HG02870 (cell line): Measurements from ENCODE around the gene RBPJ.
"Not testable (repeated sequence)": the region's sequence is repeated elsewhere in the genome, so short reads cannot be mapped to it uniquely, and the experiment has no call there.

Experiments used
- ATAC-seq: cut with Tn5 transposase; IDR thresholded peaks from one replicate; pipeline ENCODE4 v1.9.1; 2021; ENCODE audit warnings: mild to moderate bottlenecking, moderate library complexity; ENCODE audit not compliant: unreplicated experiment

The RBPJ gene

DNA sequence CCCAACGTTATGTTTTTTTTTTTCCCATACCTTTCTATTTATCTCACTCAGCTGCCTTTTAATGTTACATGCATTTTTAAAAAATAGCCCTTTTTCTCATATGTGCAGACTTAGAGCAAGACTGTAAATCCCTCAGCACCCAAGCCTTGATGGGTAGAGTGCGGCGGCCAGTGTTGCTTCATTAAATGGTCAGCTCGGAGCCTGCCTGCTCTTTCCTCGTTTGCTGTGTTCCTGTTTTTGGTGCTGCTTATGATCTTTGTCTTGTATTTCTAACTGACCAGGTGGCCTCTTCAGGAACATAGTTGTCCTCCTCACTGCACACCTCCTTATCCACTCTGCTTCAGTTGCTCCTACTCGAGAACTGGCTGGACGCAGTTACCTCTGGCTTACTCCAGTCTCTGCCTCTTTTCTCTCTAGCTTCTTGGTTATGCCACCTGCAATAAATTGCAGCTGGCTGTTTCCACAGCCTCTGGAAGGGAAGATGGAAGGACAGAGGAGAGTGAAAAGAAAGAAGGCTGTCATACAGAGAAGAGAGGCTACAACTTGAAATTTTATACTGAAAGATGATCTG is 10.7 kb downstream of the RBPJ start:
- no peak for ATAC-seq

DNA sequence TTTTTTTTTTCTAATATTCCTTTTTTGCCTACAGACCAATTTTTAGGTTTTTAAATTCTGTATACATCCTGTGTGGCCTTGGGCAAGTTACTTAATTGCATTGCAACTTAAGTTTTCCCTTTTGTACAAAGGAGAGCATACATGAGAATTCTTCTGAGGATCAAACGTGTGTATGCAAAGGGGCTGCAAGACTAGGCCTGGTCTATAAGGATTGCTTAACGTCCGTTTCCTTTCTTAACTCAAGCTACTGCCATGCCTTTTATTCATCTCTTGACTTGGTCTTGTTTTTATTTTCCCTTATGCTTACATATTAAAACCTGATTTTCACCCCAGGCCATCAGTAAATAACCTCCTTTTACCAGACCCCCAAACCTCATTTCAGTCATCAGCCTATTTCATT is 13.6 kb downstream of the RBPJ start:
- ATAC-seq: no peak

DNA sequence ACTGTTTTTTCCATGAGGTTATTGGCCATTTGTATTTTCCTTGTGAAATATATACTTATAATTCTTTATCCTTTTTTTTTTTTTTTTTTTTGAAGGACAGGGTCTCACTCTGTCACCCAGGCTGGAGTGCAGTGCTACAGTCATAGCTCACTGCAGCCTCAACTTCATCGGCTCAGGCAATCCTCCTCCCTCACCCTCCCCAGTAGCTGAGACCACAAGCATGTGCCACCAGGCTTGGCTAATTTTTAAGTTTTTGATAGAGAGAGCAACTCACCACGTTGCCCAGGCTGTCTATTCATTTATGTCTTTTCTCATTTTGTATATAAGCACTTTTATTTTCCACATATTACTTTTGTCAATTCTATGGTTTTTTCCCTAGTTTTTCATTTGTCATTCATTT is 16.8 kb downstream of the RBPJ start:
- no peak for ATAC-seq

DNA sequence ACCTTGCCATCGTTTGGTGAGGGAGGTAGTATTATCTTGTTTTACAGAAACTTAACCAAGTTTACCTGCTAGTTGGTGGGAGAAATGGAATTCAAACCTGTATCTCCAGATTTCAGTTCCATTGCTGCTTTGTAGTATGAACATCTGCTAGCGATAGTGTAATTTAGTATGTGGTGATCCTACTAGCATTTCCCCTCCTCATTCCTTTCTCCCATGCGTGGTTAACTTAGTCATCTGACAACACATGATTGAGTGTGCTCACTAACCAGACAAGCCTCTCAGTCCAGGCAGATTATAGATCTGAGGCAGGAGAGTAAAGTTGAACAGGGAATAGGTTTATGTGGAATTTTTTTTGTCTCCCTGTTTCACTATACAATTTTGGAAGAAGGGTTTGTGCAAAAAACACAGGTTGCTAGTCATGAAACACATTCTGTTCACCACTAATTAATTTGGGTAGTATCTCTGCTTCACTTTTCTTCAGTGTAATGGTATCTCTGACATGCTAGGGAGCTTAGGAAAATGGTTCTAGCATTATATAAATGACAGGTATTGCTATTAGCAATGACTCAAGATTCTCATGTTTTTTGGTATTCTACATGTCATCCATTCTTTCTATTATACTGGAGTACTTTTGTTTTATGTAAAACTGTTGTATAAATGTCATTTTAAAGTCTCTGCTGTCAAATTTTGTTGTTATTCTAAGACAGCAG is 21.7 kb downstream of the RBPJ start:
- ATAC-seq: no peak

DNA sequence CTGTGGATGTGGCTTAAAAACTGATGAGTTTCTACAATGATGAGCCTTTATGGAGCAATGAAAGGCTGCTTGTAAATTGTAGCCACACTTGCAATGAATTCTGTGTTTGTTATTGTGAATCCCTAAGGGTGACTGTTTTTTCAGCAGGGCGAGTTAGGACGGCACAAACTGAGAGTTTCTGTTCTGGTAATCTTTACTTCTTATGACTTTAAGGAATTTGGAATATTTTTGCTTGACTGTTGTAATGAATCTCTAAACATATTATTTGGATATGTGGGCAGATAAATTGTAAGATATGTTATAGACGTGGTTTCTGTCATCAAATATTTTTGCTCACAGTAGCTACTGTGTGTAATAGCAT is 22.2 kb downstream of the RBPJ start:
- no peak for ATAC-seq

DNA sequence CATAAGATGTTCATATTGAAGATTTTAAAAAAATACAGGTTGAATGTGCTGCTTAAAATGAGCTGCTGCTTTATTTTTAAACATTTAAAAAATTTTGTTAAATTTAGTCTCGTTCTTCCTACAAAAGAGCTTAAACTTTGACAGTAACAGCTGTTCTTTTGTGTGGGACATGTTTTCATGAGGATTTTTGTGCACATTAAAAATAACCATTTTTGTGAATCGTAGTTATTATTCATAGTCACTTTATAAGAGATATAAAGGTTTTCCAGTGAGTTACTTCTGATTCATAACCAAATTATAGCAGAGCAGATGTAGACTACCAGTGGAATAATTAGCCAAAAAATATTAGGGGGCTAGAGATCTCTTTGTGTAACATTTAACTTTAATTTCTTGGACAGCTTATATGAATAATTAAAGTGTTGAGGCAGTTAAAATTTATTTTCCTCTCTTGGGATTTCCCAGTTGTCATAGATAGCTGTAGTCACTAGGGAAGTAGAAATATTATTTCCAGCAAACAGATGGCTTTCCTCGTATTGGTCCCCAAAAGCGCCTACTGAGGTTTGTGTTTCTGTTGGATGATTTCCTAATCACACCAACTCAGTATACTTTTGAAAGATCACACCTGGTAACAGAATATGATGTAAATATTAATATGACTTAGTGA is 24.2 kb downstream of the RBPJ start:
- no peak for ATAC-seq

DNA sequence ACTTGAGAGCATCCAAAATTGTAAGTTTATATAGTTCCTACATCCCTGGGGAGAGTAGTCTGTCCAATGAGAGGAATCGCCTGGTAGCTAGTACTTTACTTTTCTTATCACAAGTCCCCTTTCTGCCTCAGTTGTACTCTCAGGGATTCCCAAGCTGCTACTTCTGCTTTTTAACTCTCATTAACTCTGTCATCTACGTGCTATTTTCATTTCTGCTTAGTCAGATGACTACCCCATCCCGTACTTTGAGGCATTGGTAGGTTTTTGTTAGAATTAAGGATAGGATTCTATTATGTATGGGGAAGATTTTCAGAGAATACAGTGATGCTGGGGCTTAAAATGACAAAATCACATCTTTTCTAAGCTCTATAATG is 24.7 kb downstream of the RBPJ start:
- ATAC-seq: peak; percentile 43

DNA sequence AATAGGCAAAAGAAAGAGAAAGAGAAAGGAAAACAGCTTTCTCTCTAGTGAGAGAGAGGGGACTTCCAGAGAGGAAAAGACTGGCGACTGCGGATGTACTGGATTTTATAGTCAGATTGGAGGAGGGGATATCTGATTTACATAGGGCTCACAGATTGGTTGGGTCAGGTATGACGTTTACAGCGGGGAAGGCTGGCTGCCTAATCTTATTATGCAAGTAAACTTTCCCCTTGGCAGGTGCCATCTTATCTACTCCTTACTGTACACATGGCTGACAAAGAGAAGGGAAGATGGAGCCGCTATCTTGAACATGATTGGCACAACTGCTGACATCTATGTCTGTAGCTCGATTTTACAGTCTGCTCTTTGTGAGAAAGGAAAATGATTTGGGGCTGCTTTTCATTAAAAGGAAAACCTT is 25.4 kb downstream of the RBPJ start:
- no peak for ATAC-seq

DNA sequence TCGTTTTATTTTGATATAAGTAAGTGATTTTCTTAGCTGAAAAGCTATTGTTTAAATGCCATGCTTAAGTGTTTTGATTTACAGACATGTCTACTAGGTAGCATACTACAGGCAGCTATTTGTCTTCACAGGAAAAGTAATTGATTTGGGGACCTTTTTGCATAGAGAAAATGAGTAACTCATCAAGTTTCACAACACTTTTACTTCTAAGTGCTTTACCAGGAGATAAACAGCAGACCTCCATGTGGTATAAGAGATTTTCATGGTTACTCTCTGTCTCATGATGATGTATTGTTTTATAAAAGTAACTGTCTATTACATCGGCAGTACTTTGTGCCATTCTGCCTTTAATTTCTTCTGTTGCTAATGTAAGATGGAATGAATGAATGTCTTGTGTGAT is 28.7 kb downstream of the RBPJ start:
- no peak for ATAC-seq

DNA sequence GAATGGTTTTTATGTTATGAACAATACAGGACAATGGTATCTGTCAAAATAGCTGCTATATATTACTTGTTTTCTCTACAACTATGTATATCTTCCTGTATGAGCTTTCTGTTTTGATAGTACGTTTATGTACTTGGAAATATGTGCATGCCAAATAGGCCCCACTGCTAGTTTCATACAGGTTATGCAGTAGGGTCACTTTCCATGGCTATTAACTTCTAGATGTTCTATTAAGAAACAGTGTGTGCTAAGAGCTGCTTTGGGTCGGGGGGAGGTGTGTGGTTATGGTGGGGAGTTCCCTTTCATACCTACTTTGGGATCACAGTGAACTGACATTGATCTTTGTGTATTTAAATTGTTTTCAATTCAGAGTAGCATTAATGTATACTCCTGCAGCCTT is 30.9 kb downstream of the RBPJ start:
- peak; percentile 54 for ATAC-seq

DNA sequence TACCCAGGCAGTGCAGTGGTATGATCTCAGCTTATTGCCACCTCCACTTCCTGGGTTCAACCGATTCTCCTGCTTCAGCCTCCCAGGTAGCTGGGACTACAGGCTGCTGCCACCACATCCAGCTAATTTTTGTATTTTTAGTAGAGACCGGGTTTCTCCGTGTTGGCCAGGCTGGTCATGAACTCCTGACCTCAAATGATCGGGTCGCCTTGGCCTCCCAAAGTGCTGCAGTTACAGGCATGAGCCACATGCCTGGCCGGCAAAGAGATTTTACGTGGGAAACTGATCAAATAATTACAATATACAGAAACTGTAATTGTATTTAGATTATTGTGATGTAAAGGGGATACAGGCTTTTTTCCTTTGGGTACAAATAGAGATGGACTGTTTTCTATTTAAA is 33.7 kb downstream of the RBPJ start:
- no peak for ATAC-seq

DNA sequence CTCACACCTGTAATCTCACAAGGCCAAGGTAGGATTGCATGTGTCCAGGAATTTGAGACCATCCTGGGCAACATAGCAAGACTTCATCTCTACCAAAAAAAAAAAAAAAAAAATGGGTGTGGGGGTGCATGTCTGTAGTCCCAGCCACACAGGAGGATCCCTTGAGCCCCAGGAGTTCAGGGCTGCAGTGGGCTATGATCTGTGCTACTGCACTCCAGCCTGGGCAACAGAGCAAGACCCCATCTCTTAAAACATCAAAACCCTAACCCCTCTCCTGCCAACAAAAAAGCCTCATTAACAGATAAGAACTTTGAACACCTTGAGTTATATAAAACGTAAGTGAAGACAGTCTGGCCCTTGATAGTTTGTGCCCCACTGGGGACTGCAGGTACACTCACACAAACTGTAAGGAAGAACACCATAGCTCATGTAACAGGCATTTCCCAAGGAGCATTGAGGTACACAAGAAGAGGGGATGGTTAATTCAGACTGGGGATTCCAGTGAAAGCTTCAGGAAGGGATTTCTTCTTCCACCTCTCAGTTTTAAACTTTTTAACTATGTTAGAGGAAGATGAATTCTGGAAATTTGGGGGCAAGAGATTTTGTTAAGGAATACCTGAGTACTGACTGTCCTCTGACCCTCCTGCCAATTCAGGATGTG is 34.7 kb downstream of the RBPJ start:
- no peak for ATAC-seq

DNA sequence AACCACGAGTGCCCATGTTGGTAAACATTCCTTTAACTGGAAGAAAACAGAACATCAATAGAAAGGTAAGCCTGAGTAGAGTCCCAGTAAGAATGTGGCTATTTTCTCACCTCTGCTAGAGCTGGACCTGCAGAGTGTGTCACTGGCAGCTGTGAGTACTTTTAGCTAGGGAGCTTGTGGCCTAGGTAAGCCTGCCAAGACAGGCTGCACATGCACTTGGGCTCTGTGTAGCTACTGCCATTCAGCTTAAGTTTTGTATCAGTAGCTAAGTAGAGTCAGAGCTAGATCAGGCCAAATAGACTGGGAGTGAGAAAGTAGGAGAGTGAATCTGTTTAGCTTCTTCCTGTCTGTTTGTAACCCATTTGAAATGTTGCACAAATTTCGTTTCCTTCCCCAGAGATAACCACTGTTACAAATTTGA is 35.3 kb downstream of the RBPJ start:
- ATAC-seq: peak; percentile 56

DNA sequence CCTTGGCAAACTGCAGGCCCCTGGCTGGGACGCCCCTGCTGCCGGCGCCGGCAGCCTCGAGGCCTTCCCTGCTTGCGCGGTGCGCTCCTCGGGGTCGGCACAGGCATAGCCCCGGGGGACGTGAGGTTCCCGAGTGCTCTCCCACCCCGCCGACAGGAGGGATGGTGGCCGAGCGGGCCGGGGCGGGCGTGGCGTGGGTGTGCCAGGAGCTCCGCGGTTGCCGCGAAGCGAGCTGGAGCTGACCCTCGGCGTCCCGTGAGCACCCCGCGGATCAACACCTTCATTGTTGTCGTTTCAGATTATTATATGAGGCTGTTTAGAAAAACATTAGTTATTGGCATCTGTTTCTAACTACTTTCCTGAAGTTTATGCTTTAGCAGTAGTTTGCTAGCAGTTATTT is 38.7 kb downstream of the RBPJ start:
- not testable (repeated sequence) for ATAC-seq

DNA sequence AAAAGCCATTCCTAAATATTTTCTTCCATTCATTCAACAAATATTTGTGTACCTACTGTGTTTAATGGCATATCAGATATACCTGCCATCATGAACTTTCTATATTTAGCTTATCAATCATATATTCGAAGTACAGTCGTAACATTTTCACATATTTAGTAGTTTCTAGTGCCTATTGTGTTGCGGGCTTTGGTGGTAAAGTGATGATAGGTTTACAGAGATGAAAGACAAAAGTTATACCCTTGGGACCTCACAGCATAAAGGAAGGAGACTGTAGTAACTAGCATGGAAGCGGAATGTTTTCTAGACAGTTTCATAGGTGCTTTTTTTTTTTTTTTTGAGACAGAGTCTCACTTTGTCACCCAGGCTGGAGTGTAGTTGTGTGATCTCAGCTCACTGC is 39.5 kb downstream of the RBPJ start:
- ATAC-seq: no peak

DNA sequence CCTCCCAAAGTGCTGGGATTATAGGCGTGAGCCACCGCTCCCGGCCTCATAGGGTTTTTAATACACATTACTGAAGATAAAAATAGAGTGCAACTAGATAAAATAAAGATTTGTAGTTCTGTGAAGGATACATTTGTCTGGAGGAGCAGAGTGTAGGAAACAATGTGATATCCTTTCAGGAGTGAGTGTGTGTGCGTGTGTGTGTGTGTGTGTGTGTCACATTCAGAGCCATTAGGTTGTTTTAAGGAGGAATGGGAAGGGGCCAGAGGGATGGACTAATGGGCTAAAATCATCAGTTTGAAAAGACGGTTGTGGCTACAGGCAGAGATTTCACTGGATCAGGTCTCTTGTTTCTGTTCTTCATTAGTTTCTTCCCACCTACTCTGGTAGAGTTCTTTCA is 40.0 kb downstream of the RBPJ start:
- ATAC-seq: no peak

DNA sequence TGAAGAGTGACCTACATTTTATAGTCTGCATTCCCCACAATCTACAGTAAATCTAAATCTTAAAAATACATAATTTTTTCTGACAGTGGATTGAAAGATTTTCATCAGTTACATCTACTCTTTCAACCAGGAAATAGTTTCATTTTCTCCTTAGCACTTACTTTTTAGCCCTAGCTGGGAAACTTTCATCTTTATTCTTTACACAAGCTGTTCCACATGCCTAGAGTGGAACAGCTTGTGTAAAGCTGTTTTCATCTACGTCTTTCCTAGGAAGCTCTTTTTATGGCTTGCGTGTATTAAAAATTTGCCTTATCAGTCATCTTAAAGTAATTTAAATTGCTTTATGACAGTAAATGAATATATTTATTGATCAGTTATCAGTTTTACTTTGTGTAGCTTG is 40.5 kb downstream of the RBPJ start:
- no peak for ATAC-seq

DNA sequence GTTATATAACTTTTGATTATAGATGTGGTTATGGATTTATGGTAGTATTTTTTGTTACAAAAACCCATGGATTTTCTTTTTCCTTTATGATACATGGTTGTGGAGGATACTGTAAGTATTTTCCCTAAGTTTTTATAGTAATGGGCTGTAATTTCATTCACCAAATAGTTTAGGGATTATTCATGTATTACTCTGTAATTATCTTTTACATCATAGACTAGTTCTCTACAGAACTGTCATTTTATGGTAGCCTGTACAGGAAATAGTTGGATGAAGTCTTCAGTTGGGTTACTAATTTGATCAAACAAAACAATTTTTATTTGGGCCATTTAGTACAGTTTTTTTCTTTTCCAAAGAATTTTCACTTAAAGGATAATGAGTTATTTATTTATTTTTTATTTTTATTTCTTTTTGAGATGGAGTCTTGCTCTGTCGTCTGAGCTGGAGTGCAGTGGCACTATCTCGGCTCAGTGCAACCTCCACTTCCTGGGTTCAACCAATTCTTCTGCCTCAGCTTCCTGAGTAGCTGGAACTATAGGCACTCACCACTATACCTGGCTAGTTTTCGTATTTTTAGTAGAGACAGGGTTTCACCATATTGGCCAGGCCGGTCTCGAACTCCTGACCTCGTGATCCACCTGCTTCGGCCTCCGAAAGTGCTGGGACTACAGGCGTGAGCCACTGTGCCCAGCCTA is 42.1 kb downstream of the RBPJ start:
- no peak for ATAC-seq

DNA sequence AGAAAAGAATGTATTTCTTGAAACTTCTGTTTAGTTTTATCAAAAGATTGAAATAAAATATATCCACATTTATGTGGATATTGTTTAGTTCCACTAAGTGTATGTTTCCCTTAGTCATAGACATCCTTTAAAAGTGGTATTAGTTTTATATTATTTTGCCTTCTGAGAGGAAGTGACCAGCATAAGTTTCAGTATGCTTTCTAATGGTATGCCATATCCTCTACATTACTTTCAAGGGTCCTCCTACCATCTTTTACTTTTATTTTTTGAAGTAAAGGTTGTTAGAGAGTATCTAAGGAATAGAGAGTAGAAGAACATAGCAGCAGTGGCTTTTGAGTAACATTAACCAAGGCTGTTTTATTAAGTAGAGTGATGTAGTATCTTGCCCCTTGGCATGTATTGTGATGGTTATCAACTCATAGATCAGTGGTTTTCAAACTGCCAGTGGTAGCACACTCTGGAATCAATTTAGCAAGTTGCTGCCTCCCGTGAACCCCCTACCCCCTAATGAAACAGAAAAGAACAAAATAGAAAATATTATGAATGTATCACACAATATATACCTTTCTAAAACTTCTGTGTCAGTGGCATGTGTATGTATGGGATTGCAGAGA is 44.8 kb downstream of the RBPJ start:
- no peak for ATAC-seq

DNA sequence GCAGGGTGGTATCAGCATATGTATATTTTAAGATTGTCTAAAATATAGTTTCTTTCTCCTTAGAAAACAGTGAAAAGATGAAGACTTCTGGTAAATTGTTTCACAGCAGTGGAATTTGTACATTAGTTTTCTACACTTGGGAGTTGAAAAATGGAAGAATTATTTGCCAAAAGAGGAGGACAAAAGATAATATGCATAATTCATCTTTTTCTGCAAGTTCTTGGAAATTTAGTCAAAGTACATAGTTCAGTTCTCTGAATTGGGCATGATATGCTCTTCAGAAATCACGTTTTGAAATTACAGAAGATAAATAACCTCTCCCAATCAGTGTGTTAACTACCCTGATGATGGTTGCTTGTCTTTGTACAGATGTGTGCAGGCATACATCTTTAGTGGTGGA is 47.0 kb downstream of the RBPJ start:
- no peak for ATAC-seq

DNA sequence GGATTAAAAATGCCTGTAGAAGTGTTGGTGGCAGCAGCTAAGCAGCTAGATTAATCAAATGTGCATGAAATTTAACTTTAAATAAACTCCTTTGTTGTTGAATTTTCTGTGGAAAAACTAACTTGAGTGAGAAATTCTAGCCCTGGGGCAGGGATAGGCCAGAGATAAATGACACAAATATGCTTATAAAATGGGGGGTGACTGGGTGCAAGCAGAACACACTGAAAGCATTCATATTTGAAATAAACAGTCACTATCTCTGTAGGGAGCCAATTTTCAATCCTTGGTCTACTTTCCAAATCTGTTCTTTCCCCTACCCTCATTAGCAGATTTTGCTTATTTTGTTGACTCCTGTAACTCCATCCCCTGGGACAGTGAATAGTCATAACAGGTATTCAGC is 47.9 kb downstream of the RBPJ start:
- no peak for ATAC-seq
